IPS DF 6.9 (cell line): ENCODE results near the gene ST6GALNAC4.
"Not testable (repeated sequence)": the region's sequence is repeated elsewhere in the genome, so short reads cannot be mapped to it uniquely, and the experiment has no call there.

Source experiments
- DNase-seq: peaks from one replicate; pipeline ENCODE4 v3.0.0-alpha.2; 2013; ENCODE audit warnings: low read depth, low spot score
- H3K27ac ChIP-seq: one replicate; pipeline ENCODE4 v1.5.1; 2013; ENCODE audit warnings: low read length, control low read depth
- H3K27me3 ChIP-seq: 2 replicates; pipeline ENCODE4 v1.6.1; 2013; ENCODE audit warnings: mild to moderate bottlenecking, low read length; ENCODE audit not compliant: control insufficient read depth, insufficient read depth
- H3K36me3 ChIP-seq: 2 replicates; pipeline ENCODE4 v1.6.1; 2013; ENCODE audit warnings: low read length; ENCODE audit not compliant: control insufficient read depth, insufficient read depth
- H3K4me1 ChIP-seq: 2 replicates; pipeline ENCODE4 v1.6.1; 2013; ENCODE audit warnings: low read length; ENCODE audit not compliant: control insufficient read depth, insufficient read depth
- H3K4me3 ChIP-seq: 2 replicates; pipeline ENCODE4 v1.5.1; 2013; ENCODE audit warnings: mild to moderate bottlenecking, low read length
- H3K9me3 ChIP-seq: 2 replicates; pipeline ENCODE4 v1.6.1; 2013; ENCODE audit warnings: low read length, inconsistent platforms; ENCODE audit not compliant: control insufficient read depth, insufficient read depth
- WGBS: extraction: QIAGEN DNeasy Blood & Tissue Kit; methylation state at CpG from one replicate; pipeline ENCODE4 v1.1.7; 2013; ENCODE audit warnings: mixed read lengths, missing lambda C conversion rate; ENCODE audit not compliant: insufficient read length, insufficient coverage; 5-methylcytosine and 5-hydroxymethylcytosine counted together

Gene ST6GALNAC4

GRCh38 chr9:127876026-127876763 is 40.6 kb downstream of the ST6GALNAC4 start:
- H3K9me3 ChIP-seq = no peaks in the 10 kb centered on the region
- no CpG with 5 or more reads among the region's 14 CpGs for WGBS
- peaks cover 2% of the 10 kb centered on the region; the same call in 1 of the 2 replicates for H3K4me1 ChIP-seq
- DNase-seq = no peak
- H3K4me3 ChIP-seq = no peak overlapping the region
- H3K27me3 ChIP-seq = no peaks in the 10 kb centered on the region
- H3K36me3 ChIP-seq = no peaks in the 10 kb centered on the region
- no peak overlapping the region for H3K27ac ChIP-seq

DNA sequence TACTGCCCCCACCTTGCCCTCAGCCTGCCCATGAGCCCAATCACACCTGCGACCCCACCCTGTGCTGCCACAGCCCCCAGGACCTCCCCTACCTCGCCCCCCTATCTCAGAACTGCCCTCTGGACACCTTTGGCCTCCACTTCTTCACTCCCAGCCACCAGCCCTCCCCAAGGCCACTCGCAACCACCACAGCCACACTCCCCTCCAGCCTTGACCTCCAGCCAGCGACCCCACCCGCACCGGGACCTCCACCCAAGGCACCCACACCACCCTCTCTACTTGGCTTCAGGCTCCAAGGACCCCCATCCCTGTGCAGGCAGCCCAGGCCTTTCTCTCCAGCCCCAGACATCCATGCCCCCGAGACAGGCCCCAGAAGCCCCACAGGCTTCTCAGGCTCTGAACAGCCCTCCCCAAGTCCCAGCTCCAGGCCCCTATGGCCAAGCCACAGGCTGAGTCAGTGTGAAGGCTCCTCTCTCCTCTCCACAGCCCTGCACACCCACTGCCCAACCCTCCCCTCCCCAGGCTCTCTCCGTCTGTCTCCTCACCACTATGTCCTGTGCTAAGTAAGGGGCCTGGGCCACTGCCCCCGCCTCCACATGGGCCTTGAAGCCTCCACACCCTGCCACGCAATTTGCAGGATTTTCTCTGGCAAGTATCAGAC is 41.4 kb downstream of the ST6GALNAC4 start:
- no peaks in the 10 kb centered on the region for H3K27me3 ChIP-seq
- no peak overlapping the region for H3K4me3 ChIP-seq
- H3K4me1 ChIP-seq = peaks cover 2% of the 10 kb centered on the region; the same call in 1 of the 2 replicates
- no peak for DNase-seq
- no CpG with 5 or more reads among the region's 10 CpGs for WGBS
- H3K27ac ChIP-seq = no peak overlapping the region
- no peaks in the 10 kb centered on the region for H3K9me3 ChIP-seq
- no peaks in the 10 kb centered on the region for H3K36me3 ChIP-seq

- no peak overlapping the region for H3K27ac ChIP-seq
- no CpG with 5 or more reads among the region's 19 CpGs for WGBS
- H3K4me1 ChIP-seq = peaks cover 2% of the 10 kb centered on the region; the same call in 1 of the 2 replicates
- DNase-seq = no peak
- H3K36me3 ChIP-seq = no peaks in the 10 kb centered on the region
- H3K27me3 ChIP-seq = no peaks in the 10 kb centered on the region
- no peak overlapping the region for H3K4me3 ChIP-seq
- no peaks in the 10 kb centered on the region for H3K9me3 ChIP-seq
Observed at GRCh38 chr9:127874301-127875221, 42.3 kb downstream of the ST6GALNAC4 start.

DNA sequence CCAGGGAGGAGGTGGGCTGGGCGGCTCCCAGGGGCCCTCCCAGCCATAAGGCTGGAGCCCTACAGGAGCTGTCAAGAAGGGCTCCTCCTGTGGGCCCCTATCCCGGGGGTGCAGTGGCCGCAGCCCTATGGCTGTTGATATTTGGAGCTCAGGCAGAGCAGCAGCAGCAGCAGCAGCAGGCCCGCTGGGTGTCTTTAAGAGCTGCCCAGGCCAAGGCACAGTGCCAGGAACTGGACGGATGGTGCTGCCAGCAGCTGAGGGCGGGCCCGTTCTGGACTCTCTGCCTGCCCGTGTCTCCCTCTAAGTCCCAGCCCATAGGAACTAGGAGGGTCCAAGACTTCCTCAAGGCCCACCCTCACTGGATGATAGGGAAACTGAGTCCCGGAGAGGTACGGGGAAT is 43.0 kb downstream of the ST6GALNAC4 start:
- H3K27me3 ChIP-seq = no peaks in the 10 kb centered on the region
- H3K36me3 ChIP-seq = no peaks in the 10 kb centered on the region
- H3K4me3 ChIP-seq = no peak overlapping the region
- H3K9me3 ChIP-seq = no peaks in the 10 kb centered on the region
- H3K4me1 ChIP-seq = peaks cover 3% of the 10 kb centered on the region; the same call in 1 of the 2 replicates
- no peak overlapping the region for H3K27ac ChIP-seq
- no peak for DNase-seq
- no CpG with 5 or more reads among the region's 10 CpGs for WGBS

GRCh38 chr9:127873223-127873691 is 43.6 kb downstream of the ST6GALNAC4 start:
- Histone ChIP-seq H3K4me1 (peaks cover 3% of the 10 kb centered on the region; the same call in 1 of the 2 replicates), H3K27me3 (no peaks in the 10 kb centered on the region), H3K27ac (no peak overlapping the region), H3K36me3 (no peaks in the 10 kb centered on the region), H3K4me3 (no peak overlapping the region), H3K9me3 (no peaks in the 10 kb centered on the region)
- WGBS = no CpG with 5 or more reads among the region's 19 CpGs
- DNase-seq = no peak

- no peaks in the 10 kb centered on the region for H3K9me3 ChIP-seq
- no peaks in the 10 kb centered on the region for H3K27me3 ChIP-seq
- peaks cover 3% of the 10 kb centered on the region; the same call in 1 of the 2 replicates for H3K4me1 ChIP-seq
- H3K36me3 ChIP-seq = 0 out of 2 replicates have a peak, but pooled peaks cover under 1% of the 10 kb centered on the region
- WGBS = no CpG with 5 or more reads among the region's 20 CpGs
- H3K27ac ChIP-seq = no peak overlapping the region
- no peak for DNase-seq
- no peak overlapping the region for H3K4me3 ChIP-seq
Observed at GRCh38 chr9:127872369-127873222, 44.2 kb downstream of the ST6GALNAC4 start.

DNA sequence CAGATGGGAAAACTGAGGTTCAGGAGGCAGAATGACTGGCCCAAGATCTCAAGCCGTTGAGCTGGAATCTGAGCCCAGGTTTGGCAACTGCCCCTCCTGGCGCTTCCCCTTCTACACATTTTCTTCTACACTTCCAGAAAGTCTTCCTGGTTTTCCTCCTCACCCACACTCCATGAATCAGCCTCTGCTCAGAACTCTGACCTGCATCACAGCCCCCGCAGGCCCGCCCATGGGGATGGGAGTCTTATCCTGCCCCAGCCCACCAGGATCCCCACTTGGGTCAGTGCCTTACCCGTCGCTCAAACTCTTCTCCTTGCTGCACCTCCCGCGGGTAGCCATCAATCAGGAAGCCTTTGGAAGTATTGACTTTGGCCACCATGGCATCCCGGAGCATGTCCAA is 45.3 kb downstream of the ST6GALNAC4 start:
- WGBS = no CpG with 5 or more reads among the region's 9 CpGs
- Histone ChIP-seq H3K36me3 (peaks cover 4% of the 10 kb centered on the region; the same call in 1 of the 2 replicates), H3K9me3 (no peaks in the 10 kb centered on the region), H3K4me3 (no peak overlapping the region), H3K4me1 (0 out of 2 replicates have a peak, but pooled peaks cover 1% of the 10 kb centered on the region), H3K27ac (no peak overlapping the region), H3K27me3 (no peaks in the 10 kb centered on the region)
- DNase-seq = no peak

GRCh38 chr9:127870887-127871286 is 46.0 kb downstream of the ST6GALNAC4 start:
- no peak for DNase-seq
- H3K4me3 ChIP-seq = no peak overlapping the region
- 0 out of 2 replicates have a peak, but pooled peaks cover 1% of the 10 kb centered on the region for H3K4me1 ChIP-seq
- no peak overlapping the region for H3K27ac ChIP-seq
- no peaks in the 10 kb centered on the region for H3K9me3 ChIP-seq
- H3K36me3 ChIP-seq = peaks cover 4% of the 10 kb centered on the region; the same call in 1 of the 2 replicates
- H3K27me3 ChIP-seq = no peaks in the 10 kb centered on the region
- no CpG with 5 or more reads among the region's 12 CpGs for WGBS

DNA sequence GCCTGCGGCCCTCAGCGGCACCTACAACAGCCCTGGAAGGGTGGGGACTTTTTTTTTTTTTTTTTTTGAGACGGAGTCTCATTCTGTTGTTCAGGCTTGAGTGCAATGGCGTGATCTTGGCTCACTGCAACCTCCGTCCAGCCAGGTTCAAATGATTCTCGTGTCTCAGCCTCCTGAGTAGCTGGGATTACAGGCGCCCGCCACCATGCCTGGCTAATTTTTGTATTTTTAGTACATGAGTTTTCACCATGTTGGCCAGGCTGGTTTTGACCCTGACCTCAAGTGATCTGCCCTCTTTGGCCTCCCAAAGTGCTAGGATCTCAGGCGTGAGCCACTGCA is 46.7 kb downstream of the ST6GALNAC4 start:
- H3K27ac ChIP-seq, H3K4me3 ChIP-seq, H3K36me3 ChIP-seq, DNase-seq, H3K9me3 ChIP-seq, H3K27me3 ChIP-seq, H3K4me1 ChIP-seq: not testable (repeated sequence)
- no CpG with 5 or more reads among the region's 9 CpGs for WGBS
